B cell (primary cell): ENCODE data around the gene PLA2G3. TPM values are rescaled to one million over a fixed set of nuclear protein-coding genes. Genes with fewer than 3 reads are reported as not detected.

Source experiments
- ATAC-seq: fragments of 200-7000 bp; cut with Tn5 transposase; one replicate; pipeline ENCODE4 v1.10.0; 2021; ENCODE audit warnings: low read depth, mild to moderate bottlenecking, moderate number of reproducible peaks, moderate library complexity
- CTCF ChIA-PET: fragments of 350-600 bp; sonication (Branson Sonifier 250); formaldehyde crosslinking; loops from one replicate; lab custom pipeline; 2021; ENCODE audit warnings: antibody characterized with exemption, inconsistent platforms; lab: Charles Lee
- POLR2A ChIA-PET: fragments of 350-600 bp; sonication (Branson Sonifier 250); formaldehyde crosslinking; loops from one replicate; lab custom pipeline; 2021; ENCODE audit warnings: antibody characterized with exemption; lab: Charles Lee
- DNase-seq: peaks from one replicate; pipeline ENCODE4 v3.0.0; 2013
- H2AFZ ChIP-seq: 2 replicates; pipeline ENCODE4 v1.6.1; 2012; ENCODE audit warnings: mild to moderate bottlenecking, low read depth, low read length; ENCODE audit not compliant: insufficient read depth, poor library complexity, severe bottlenecking
- H3K27ac ChIP-seq, 2 donors: 1 replicate in 1 of 2; 2 replicates in 1 of 2; pipeline ENCODE4 v1.5.1; 2012 to 2013; ENCODE audit warnings: low read length in 2 of 2, mild to moderate bottlenecking in 2 of 2, moderate library complexity in 1 of 2
- H3K27me3 ChIP-seq, 4 experiments: fragments of 200-600 bp in 1 of 4; sonication (generic) in 1 of 4; replicated peaks in 1 of 4; 1 replicate in 2 of 4; 2 replicates in 2 of 4; pipeline versions ENCODE4 v1.6.1 to v1.7.0; 2013 to 2016; ENCODE audit warnings: low read length in 3 of 4, mild to moderate bottlenecking in 2 of 4, mixed read lengths in 1 of 4, moderate library complexity in 1 of 4; ENCODE audit not compliant: insufficient read depth in 4 of 4, control insufficient read depth in 3 of 4; ENCODE audit errors: control extremely low read depth in 1 of 4
- H3K36me3 ChIP-seq, 2 experiments: replicated peaks in 1 of 2; 1 replicate in 1 of 2; 2 replicates in 1 of 2; pipeline versions ENCODE4 v1.6.1 to v1.7.1; 2013; ENCODE audit warnings: low read length in 1 of 2; ENCODE audit not compliant: insufficient read depth in 2 of 2, control insufficient read depth in 1 of 2; ENCODE audit errors: control extremely low read depth in 1 of 2, extremely low read depth in 1 of 2
- H3K4me1 ChIP-seq, 2 donors: fragments of 200-600 bp in 1 of 2; sonication (generic) in 1 of 2; 1 replicate in 1 of 2; 2 replicates in 1 of 2; pipeline versions ENCODE4 v1.5.1 to v1.6.1; 2013 to 2017; ENCODE audit warnings: low read length in 2 of 2; ENCODE audit not compliant: control insufficient read depth in 2 of 2, insufficient read depth in 2 of 2
- H3K4me2 ChIP-seq: replicated peaks from 2 replicates; pipeline ENCODE3; 2012; ENCODE audit warnings: mild to moderate bottlenecking, low read depth, low read length; ENCODE audit not compliant: poor library complexity, severe bottlenecking
- H3K4me3 ChIP-seq, 5 experiments: fragments of 200-600 bp in 1 of 5; sonication (generic) in 1 of 5; 1 replicate in 3 of 5; 2 replicates in 2 of 5; pipeline versions ENCODE4 v1.5.1 to v1.7.0; 2011 to 2016; ENCODE audit warnings: low read length in 4 of 5, mild to moderate bottlenecking in 4 of 5, low read depth in 2 of 5, control low read depth in 1 of 5, moderate library complexity in 1 of 5; ENCODE audit not compliant: insufficient read depth in 1 of 5; ENCODE audit errors: control extremely low read depth in 1 of 5, extremely low read depth in 1 of 5
- H3K79me2 ChIP-seq: fragments of 200-600 bp; sonication (generic); one replicate; pipeline ENCODE4 v1.6.0; 2016; ENCODE audit warnings: low read length; ENCODE audit not compliant: control insufficient read depth, insufficient read depth
- H3K9ac ChIP-seq: fragments of 200-600 bp; sonication (generic); 2 replicates; pipeline ENCODE4 v1.6.1; 2017; ENCODE audit warnings: mild to moderate bottlenecking, low read length, moderate library complexity
- H3K9me3 ChIP-seq, 3 donors: one replicate each; pipeline versions ENCODE4 v1.6.1 to v1.7.1; 2013; ENCODE audit warnings: low read length in 2 of 3; ENCODE audit not compliant: control insufficient read depth in 2 of 3, insufficient read depth in 1 of 3; ENCODE audit errors: control extremely low read depth in 1 of 3
- H4K20me1 ChIP-seq: 2 replicates; pipeline ENCODE4 v1.6.0; 2012; ENCODE audit warnings: mild to moderate bottlenecking, low read length; ENCODE audit not compliant: insufficient read depth, control insufficient read depth, poor library complexity, severe bottlenecking
- H3K27ac Mint-ChIP-seq: one replicate; pipeline ENCODE4 v1.8.0; 2021; ENCODE audit warnings: mixed read lengths
- H3K27me3 Mint-ChIP-seq: one replicate; pipeline ENCODE4 v1.8.0; 2021; ENCODE audit warnings: mixed read lengths
- H3K4me1 Mint-ChIP-seq: one replicate; pipeline ENCODE4 v1.8.0; 2021; ENCODE audit warnings: mixed read lengths
- H3K4me3 Mint-ChIP-seq: one replicate; pipeline ENCODE4 v1.8.0; 2021; ENCODE audit warnings: mixed read lengths
- H3K9me3 Mint-ChIP-seq: one replicate; pipeline ENCODE4 v1.8.0; 2022; ENCODE audit warnings: mixed read lengths; ENCODE audit not compliant: insufficient read depth
- CTCF ChIP-seq: fragments of 200-600 bp; IDR thresholded peaks from one replicate; pipeline ENCODE4 v1.8.0; 2022; ENCODE audit warnings: antibody characterized with exemption, mild to moderate bottlenecking
- EZH2 ChIP-seq: IDR thresholded peaks from 2 replicates; pipeline ENCODE4 v1.6.1; 2012; ENCODE audit warnings: borderline replicate concordance, low read depth, mild to moderate bottlenecking, moderate library complexity, low read length; ENCODE audit not compliant: insufficient read depth, poor library complexity, severe bottlenecking
- WGBS: methylation state at CpG from one replicate; pipeline ENCODE4 v1.1.5; 2013; ENCODE audit warnings: missing lambda C conversion rate; ENCODE audit not compliant: insufficient coverage; 5-methylcytosine and 5-hydroxymethylcytosine counted together
- intact Hi-C: fragments of 100-400 bp; cut with micrococcal nuclease; formaldehyde crosslinking; loops from one replicate; pipeline ENCODE4 v1.10.0; 2022
- polyA minus RNA-seq: library from RNA; depleted of rRNA, polyadenylated mRNA; stranded (reverse); fragments of >200 nt; gene quantifications from 2 replicates; pipeline ENCODE4 v1.2.3, GENCODE V29; 2012
- polyA plus RNA-seq: library from polyadenylated mRNA; depleted of rRNA; stranded (reverse); fragments of >200 nt; gene quantifications from 2 replicates; pipeline ENCODE4 v1.2.3, GENCODE V29; 2012
- total RNA-seq, 2 donors: library from RNA; stranded (reverse); fragments of 120-200 nt in 1 of 2; gene quantifications; 1 replicate in 1 of 2; 2 replicates in 1 of 2; pipeline versions ENCODE4 v1.2.3 to v1.2.4, GENCODE V29; 2013 to 2022

PLA2G3 gene
- not detected in 2 replicates for total RNA-seq
- total RNA-seq (2013): not detected
- not detected in 2 replicates for polyA plus RNA-seq
- not detected in 2 replicates for polyA minus RNA-seq

DNA sequence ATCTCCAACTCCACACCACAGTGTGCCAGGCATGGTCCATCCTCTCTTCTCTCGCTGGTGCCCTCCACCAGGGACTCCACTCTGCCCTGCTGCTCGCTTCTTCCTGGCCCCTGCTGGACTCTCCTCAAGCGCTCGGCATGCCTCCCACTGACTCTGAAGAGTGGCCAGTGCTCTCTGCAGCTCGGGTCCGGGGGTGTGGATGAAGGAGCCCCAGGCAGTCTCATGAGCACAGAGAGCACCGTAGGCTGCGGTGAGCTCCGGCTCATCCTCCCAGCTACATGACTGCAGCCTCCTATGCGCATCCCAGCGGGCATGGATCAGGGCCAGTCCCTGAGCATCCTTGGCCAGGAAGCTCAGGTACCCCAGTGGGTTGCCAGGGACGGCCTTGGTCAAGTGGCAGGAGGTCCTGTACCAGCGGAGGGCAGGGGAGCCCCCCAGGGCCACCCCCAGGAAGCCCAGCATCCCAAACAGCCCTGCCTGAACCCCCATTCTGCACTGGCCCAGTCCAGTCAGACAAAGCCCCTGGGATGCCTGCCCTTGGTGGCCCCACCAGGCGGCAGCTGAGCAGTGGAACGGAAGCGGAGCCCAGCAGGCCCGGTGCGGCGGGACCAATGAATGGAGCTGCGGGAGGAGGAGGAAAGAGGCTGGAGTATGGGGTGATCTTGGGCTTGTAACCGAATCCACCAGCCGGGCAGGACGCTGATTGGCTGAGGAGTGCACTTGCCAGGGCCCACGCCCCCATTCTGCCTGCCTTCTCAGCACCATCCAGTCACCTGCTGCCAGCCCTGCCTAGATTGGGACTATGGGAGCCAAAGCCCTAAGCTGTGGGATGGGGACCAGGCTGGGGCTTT is at the start of gene PLA2G3:
Gene PLA2G3 (minus strand): TSS at position 643 of the 851 bp plus-strand sequence. CDS start 154 bp downstream, at position 489.
- Histone ChIP-seq H3K27ac (no peak within 1 kb of the TSS), H3K79me2 (no peaks in the 10 kb centered on the region), H3K4me2 (no peak within 1 kb of the TSS), H3K9me3 (peaks cover 0 to 4% (median 1%) of the 10 kb centered on the region in 3 donors), H3K36me3 (no peaks in the 10 kb centered on the region), H3K27me3 (peaks cover 0 to 10% (median 0%) of the 10 kb centered on the region in 4 experiments), H3K4me3 (no peak within 1 kb of the TSS), H3K9ac (no peak within 1 kb of the TSS), H3K4me1 (no peaks in the 10 kb centered on the region), H4K20me1 (no peaks in the 10 kb centered on the region), H2AFZ (no peak within 1 kb of the TSS)
- no peak for TF ChIP-seq EZH2
- TF ChIP-seq CTCF: no peak
- Mint-ChIP-seq H3K27me3 (peaks cover 6% of the 10 kb centered on the region), H3K4me1 (no peaks in the 10 kb centered on the region), H3K9me3 (no peaks in the 10 kb centered on the region), H3K4me3 (no peak within 1 kb of the TSS), H3K27ac (no peak within 1 kb of the TSS)
- 77% methylated on average over 17 of the region's 24 CpGs for WGBS
- ChIA-PET POLR2A (no interaction called here), CTCF (no interaction called here)
- intact Hi-C loops: no loop called here
- no peak for DNase-seq
- no peak for ATAC-seq

- Histone ChIP-seq H4K20me1 (peaks cover 11% of the 10 kb centered on the region), H3K9me3 (peaks cover 0 to 3% (median 0%) of the 10 kb centered on the region in 3 donors), H3K4me3 (no peak overlapping the region), H3K27ac (no peak overlapping the region), H3K79me2 (peaks cover 9% of the 10 kb centered on the region), H3K4me1 (no peaks in the 10 kb centered on the region), H3K27me3 (no peaks in the 10 kb centered on the region), H2AFZ (no peak overlapping the region), H3K36me3 (peaks cover 5 to 33% of the 10 kb centered on the region in 2 experiments), H3K9ac (no peak overlapping the region), H3K4me2 (no peak overlapping the region)
- Mint-ChIP-seq H3K27me3 (no peaks in the 10 kb centered on the region), H3K9me3 (no peaks in the 10 kb centered on the region), H3K4me1 (peaks cover 3% of the 10 kb centered on the region), H3K27ac (no peak overlapping the region), H3K4me3 (no peak overlapping the region)
- intact Hi-C loops: no loop called here
- ATAC-seq (no peak), DNase-seq (no peak)
- TF ChIP-seq CTCF: no peak
- 100% methylated on average over 3 of the region's 6 CpGs for WGBS
- ChIA-PET POLR2A (no interaction called here), CTCF (interaction anchor here (1.2 kb wide), 1 partner anchor 11 kb away, joined by 3 read pairs; no protein-coding TSS in a partner anchor)
Measured at GRCh38 chr22:31187627-31188026, 47.3 kb upstream of the PLA2G3 start.
